Measurements from ENCODE around the gene HKDC1.
"Not testable (repeated sequence)": the region's sequence is repeated elsewhere in the genome, so short reads cannot be mapped to it uniquely, and the experiment has no call there.

HKDC1 gene, protein sequence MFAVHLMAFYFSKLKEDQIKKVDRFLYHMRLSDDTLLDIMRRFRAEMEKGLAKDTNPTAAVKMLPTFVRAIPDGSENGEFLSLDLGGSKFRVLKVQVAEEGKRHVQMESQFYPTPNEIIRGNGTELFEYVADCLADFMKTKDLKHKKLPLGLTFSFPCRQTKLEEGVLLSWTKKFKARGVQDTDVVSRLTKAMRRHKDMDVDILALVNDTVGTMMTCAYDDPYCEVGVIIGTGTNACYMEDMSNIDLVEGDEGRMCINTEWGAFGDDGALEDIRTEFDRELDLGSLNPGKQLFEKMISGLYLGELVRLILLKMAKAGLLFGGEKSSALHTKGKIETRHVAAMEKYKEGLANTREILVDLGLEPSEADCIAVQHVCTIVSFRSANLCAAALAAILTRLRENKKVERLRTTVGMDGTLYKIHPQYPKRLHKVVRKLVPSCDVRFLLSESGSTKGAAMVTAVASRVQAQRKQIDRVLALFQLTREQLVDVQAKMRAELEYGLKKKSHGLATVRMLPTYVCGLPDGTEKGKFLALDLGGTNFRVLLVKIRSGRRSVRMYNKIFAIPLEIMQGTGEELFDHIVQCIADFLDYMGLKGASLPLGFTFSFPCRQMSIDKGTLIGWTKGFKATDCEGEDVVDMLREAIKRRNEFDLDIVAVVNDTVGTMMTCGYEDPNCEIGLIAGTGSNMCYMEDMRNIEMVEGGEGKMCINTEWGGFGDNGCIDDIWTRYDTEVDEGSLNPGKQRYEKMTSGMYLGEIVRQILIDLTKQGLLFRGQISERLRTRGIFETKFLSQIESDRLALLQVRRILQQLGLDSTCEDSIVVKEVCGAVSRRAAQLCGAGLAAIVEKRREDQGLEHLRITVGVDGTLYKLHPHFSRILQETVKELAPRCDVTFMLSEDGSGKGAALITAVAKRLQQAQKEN

DNA sequence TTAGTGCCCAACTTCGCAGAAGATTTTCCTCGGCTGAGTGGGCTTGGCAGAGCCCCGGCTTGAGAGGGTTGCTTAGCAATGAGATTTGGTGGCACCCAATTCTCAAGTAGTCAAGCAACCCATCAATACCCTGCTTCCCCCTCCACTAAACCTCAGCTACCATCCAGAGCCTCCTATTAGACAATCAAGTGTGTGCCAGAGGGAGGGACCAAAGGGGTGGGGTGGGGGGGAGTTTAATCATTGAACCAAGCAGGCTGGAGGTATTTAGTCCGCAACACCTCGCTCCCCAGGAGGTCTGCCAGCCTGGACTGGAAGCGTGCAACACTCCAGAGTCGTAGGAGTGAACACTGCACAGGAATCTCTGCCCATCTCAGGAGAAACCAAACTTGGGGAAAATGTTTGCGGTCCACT, at the start of gene HKDC1:
HKDC1 (plus strand) TSS at position 292 of the 411 bp plus-strand sequence; CDS start at position 396, 104 bp downstream.
- DNase-seq = no peak

DNA sequence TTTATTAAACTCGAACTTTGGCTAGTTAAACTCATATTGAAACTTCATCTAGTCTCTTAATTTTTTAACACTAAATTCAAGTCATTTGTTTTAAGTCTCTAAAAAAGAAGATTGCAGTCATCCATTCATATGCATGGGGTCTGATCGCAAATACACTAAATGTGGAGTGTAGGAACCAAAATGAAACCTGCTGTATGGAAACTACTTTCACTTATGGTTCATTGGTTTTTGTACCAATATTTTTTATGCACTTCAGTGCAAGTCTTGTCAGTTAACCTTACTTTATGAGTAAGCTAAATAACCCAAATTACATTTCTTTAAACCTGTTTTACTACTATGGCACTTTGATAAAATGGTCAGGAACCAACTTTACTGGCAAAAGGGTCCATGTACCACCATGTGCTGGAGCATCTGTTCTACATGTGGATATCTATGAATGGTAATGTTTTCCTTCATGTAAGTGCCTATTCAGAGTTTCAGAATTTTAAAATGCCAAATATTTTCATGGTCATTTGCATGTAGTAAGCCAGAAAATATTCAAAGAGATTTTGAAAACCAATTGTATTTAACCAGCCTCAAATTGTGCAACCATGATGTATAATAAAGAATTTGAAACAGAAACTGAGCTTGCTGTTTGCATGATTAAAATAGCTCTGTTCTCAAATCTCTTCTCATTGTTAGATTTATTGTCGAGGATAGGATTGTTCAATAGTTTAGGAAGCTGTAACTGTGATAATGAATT, 47.7 kb upstream of the HKDC1 start:
- no peak for DNase-seq

DNA sequence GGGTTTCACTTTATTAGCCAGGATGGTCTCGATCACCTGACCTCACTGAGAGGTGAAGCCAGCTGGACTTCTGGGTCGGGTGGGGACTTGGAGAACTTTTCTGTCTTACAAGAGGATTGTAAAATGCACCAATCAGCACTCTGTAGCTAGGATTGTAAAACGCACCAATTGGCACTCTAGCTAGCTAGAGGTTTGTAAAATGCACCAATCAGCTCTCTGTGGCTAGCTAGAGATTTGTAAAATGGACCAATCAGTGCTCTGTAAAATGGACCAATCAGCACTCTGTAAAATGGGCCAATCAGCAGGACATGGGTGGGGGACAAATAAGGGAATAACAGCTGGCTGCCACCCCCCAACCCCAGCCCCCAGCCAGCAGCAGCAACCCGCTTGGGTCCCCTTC, 44.8 kb upstream of the HKDC1 start:
- DNase-seq = not testable (repeated sequence)

DNA sequence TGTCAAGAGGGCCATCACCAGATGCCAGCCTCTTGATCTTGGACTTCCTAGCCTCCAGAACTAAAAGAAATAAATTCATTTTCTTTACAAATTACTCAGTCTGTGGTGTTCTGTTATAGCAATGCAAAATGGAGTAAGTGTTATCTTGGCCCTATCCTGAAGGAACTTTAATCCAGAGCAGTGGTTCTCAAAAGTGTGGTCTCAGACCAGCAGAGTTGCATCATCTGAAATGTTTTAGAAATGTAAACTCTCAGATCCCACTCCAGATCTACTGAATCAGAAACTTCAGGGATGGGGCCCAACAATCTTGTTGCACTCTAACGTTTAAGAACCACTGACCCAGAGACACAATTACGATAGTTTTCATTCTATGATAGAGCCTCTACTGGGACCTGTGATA, 43.3 kb upstream of the HKDC1 start:
- DNase-seq = no peak

DNA sequence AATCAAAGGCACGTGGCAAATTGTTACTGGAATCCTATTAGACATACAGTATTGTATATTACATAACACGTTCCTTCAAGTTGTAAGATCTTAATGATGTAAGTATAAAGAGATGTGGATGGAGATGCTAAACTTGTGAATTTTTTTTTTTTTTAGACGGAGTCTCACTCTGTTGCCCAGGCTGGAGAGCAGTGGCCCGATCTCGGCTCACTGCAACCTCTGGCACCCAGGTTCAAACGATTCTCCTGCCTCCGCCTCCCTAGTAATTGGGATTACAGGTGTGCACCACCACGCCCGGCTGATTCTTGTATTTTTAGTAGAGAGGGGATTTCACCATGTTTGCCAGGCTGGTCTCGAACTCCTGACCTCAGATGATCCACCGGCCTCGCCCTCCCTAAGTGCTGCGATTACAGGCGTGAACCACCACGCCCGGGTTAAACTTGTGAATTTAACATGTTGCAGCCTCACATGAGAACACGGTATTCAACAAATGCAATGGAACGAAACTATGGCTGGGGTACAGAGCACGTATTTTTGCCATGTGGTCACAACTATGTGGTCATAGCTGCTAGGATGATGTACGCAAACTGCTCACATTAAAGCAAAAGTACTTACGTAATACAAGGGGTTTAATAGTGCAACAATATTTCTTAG, 40.9 kb upstream of the HKDC1 start:
- DNase-seq = no peak

DNA sequence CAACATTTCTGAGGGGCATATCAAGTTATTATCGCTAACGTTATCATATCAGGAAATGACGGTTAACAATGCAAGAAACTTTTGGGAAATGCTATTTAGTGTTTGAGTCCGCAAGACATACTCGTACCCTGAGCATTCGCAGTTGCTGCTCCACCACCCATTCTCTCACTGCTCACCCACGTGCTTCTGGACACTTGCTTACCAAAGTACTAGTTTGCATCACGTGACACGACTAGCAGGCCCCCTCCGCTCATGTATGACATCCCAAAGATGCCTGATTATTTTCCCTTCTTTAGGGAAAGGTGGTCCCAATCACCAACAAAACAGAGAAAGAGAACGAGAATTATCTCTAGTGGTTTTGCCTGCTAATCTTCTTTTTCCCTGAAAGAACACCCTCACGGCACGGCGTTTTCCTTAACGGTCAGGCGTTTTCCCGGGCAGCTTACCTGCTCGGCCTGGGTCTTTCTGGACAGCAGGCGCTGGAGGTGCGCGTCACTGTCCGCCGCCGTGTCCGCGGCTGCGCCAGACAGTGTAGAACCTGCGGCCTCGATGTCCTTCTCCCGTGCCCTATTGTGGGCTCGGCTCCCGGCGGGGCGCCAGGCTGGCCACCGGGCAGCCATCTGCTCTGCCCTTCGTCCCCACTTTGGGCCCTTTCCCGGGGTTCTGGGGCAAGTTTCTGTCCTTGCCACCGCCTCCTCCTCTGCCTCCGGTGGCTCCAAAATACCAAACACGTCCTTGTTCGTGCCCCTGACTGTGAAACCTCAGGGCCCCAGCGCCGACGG, 40.2 kb upstream of the HKDC1 start, which contains the start of gene SUPV3L1:
SUPV3L1 (plus strand) TSS at position 492 of the 782 bp plus-strand sequence; CDS start at position 550, 58 bp downstream.
- peak; percentile 99 for DNase-seq

DNA sequence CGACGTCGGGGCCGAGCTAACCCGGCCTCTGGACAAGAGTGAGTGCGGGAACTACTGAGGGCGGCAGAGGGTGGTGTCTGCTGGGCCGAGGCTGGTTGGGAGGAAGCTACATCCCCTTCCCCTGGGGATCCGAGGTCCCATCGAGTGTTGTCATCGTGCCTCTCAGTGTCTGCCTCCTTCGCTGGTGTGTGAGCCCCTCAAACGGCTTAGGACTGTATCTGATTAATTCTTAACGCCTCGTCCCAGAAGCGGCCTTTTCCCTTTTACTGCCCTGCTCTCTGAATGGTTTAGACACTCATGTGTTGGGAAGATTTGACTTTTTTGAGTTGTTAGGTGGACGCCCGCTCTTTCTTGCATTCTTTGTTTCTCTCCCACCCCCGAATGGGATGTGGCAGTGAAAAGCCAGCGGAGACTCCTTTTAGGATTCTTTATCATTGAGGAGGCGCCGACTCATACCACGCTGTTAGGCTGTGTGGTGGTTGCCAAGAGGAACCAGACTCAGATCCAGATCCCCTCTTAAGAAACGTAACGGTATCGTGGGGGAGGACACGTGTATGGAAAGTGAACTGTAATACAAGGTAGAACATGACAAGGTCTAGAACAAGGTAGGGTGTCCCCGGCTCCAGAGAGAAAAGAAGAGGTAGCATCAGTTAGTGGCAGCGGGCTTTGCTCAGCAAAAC, 39.5 kb upstream of the HKDC1 start:
- DNase-seq = peak; percentile 57

DNA sequence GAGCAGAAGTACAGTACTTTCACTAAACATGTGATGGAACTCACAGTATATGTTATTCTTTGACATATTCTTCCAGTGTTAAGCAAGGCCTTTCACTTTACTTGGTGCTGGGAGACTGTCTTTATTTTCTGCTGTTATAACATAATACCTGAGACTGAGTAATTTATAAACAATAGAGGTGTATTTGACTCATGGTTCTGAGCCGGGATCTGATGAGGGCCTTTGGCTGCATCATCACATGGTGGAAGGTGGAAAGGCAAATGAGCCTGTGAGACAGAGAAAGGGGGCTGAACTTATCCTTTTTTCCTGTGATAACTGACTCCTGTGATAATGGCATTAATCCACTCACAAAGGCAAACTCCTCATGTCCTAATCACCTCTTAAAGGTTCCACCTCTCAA, 38.7 kb upstream of the HKDC1 start:
- DNase-seq = no peak

DNA sequence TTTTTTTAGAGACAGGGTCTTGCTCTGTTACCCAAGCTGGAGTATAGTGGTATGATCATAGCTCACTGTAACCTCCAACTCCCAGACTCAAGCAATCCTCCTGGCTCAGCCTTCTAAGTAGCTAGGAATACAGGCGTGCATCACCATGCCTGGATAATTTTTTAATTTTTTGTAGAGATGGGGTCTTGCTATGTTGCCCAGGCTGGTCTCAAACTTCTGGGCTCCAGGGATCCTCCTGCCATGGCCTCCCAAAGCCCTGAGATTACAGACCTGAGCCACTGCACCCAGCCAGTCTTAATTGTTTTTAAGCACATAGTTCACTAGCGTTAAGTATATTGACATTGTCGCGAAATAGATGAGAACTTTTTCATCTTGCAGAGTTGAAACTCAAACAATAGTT, 38.1 kb upstream of the HKDC1 start:
- no peak for DNase-seq

DNA sequence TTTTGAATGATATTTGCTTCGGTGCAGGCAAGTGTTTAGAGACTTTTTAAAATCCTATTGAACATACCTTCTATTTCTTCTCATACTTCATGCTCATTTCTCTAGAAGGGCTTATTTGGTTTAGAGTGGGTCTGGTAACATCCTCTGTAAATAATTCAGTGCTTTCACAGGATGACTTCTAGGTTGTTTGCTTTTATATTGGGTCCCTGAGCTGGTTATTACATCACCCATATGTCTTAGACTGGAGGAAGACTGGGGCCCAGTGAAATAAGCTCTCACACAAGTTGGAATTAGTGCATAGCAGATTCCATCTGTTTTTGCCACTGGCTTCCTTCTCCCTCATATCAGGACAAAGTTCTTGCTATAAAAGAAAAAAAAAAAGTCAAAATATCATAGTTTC, 33.6 kb upstream of the HKDC1 start:
- no peak for DNase-seq

DNA sequence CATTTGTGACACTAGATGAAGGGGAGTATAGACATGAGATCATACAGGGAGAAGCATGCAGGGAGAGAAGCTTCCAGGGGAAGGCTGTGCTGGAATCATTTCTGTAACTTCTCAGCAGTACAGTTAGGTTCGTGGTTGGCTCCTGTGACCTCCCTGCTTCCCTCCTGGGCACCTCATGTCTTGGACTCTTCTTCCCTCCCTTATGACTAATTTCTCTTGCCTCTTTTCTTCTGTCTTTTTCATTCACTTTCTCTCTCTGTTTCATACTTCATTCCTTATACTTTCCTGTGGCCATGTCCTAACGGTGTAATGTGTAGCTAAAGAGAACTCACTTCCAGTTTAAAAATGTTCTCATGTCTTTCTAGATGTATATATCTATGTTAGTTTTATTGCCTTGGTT, 19.1 kb upstream of the HKDC1 start:
- no peak for DNase-seq

DNA sequence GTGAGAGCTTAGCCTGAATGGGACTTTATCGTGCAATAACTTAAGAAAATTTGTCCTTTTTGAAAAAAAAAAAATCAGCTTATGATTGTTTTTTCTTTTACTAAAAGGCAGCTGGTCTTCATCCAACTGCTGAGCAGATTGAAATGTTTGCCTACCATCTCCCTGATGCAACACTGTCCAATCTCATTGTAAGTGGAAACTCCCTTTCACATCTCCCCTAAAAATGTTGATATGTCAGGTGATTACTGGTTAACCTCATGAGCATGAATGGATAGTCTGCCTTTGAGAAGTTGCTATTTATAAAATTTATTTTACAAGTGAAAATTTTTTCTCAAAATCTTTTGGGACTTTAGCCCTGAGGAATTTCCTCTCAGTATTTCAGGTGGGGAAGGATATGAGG, 17.8 kb upstream of the HKDC1 start:
- DNase-seq = no peak

DNA sequence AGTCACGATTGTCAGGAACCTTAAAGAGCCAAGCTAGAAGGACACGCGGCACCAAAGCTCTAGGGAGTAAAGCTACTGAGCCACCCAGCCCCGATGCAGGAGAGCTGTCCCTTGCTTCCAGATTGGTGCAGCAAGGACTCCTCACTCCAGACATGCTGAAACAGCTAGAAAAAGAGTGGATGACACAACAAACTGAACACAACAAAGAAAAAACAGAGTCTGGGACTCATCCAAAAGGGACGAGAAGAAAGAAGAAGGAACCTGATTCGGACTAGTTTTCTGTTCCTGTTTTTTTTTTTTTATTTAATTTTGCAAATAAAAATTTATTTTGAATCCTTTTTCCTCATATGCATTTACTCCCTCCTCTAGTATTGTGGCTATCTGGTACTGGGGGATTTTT, 11.4 kb upstream of the HKDC1 start:
- DNase-seq = no peak

DNA sequence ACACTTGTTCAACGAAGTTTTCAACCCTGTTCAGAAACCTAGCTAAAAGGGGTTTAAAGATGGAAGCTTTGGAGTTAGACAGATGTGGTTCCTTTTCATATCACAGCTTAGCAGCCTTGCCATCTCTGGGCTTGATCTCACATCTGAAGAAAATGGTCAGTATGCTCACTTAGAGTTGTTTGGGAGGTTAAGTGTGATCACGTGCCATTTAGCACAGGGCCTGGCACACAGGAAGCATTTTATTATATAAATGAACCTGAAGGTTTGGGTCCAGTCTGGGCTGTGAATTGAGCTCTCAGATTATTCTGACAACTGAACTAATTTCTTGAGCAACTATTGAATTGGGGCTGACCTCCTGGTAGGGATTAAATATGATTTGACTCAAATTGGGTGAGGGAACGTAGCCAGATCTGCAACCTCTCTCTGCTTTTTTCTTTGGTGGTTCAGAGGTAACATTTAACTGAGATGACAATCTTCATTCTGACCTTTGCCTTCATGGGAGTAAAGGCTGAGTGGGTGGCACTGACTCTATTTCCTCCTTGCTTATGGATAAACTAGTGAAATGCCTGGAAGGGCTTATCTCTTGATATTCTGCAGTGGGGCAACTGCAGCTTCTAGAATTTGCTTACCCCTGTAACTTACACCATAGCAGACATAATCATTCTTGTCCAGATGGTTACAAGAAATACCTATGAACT, 10.2 kb upstream of the HKDC1 start:
- no peak for DNase-seq

DNA sequence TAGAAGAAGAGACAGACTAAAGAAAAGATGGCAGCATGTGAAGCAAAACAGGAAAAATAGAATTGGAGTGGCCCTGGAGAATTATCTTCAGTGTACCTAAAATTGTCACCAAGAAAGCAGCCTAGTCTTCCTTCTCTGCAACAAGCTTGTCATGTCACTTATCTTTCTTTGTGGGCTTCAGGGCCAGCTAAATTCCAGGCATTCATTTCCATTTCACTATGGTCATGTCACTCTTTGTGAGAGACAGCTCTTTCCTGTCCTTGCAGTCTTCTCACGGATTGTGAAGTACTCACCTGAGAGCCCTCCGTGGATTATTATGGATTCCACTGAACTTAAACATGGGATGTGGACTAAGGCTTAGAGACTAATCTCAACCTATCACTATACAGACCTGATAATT, 9.0 kb upstream of the HKDC1 start:
- DNase-seq = no peak

DNA sequence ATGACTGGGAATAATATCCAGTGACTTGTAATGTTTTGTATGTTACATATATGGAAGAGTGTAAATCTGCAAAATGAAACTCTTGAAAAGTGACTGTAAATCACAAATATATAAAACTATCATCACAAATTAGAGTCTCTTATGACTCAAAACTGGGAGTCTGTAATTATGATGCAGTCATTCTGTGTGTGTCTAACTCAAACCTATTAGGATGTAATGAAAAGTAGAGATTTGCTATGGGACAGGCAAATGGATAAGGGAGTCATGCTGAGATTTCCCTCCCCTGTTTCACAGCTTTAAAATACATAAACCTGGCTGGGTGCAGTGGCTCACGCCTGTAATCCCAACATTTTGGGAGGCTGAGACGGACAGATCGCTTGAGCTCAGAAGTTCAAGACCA, 8.6 kb upstream of the HKDC1 start:
- DNase-seq = no peak

DNA sequence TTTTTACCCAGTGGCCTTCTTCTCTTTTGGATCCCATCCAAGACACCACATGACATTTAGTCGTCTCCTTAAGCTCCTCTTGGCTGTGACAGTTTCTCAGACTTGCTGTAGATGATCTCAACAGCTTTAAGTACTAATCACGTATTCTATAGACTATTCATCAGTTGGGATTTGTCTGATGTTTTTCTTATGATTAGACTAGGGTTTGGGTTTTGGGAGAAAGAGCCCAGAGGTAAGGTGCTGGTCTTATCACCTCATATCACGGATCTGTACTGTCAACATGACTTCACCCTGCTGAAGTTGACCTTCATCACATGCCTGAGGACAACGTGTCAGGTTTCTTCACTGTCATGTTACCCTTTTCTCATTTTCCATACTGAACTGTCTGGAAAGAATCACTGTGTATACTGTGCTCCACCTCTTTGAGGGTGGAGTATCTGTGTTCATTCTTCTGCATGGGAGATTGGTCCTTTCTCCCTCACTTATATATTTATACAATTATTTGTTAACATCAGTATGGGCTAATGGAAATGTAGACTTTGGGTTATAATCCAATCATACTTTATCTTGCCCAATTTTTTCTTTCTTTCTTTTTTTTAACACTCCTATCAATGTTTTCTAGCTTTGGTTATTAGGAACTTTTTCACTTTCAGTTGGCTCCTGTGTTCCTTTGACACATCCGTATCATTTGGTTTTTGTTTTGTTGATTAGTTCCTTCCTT, 6.4 kb upstream of the HKDC1 start:
- DNase-seq = peak; percentile 34

DNA sequence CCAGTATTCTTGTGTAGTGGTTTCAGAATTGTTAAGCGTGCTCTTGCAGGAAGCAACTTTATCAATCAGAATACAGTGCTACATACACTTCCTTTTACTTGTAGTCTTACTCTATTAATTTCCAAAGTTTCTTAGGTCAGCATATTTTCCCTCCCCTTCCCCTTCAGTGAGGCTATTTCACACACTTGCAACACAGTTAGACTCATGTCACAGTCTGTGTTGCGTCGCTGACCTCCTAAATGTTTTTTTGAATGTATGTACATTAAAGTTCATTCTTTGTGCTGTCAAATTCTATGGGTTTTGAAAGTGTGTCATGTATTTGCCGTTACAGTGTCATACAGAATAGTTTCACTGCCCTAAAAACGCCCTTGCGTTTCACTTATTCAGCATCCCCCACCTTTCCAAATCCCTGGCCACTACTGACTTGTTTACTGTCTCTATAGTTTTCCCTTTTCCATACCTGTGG, 5.4 kb upstream of the HKDC1 start:
- DNase-seq = no peak

DNA sequence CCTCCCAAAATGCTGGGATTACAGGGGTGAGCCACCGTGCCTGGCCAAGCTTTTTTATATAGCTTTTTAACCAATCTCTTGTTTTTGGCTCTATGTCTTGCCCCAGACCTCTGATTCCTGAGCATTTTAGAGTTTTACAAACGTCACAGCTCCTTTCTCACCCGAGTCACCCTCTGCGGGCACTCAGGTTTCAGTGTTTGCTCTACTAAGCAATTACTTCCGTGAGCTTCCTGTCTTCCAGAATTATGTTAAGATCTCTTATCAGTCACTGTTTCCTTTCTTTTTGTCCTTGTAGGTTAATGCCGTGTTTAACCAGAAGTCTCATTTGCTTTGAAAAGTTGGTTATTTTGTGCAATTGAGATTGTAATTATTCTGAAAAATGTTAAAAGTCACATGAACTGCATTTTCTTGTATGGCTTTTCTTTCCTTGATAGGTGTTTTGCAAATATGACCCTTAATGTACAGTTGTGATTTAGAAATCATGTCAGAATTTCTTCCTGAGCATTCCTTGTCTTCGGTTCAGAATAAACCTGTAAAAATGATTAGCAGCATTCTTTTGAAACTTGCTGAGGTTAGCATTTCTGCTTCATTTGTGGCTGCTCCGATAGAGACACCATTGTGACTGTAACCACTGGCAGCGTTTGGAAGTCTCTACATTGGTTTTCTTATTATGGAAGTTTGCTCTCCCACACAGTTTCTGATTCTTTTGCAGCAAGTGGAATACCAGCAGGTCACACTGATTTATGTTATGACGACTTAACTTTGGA, 4.5 kb upstream of the HKDC1 start:
- DNase-seq = no peak
